Measurements from ENCODE around the gene RINL. TPM values are rescaled to one million over a fixed set of nuclear protein-coding genes. Genes with fewer than 3 reads are reported as not detected.
A peak's percentile ranks its signal among the peaks of the same experiment; 100 is the strongest.

Gene RINL
- total RNA-seq, 1 experiment from 2014 or later: 14.5 TPM

DNA sequence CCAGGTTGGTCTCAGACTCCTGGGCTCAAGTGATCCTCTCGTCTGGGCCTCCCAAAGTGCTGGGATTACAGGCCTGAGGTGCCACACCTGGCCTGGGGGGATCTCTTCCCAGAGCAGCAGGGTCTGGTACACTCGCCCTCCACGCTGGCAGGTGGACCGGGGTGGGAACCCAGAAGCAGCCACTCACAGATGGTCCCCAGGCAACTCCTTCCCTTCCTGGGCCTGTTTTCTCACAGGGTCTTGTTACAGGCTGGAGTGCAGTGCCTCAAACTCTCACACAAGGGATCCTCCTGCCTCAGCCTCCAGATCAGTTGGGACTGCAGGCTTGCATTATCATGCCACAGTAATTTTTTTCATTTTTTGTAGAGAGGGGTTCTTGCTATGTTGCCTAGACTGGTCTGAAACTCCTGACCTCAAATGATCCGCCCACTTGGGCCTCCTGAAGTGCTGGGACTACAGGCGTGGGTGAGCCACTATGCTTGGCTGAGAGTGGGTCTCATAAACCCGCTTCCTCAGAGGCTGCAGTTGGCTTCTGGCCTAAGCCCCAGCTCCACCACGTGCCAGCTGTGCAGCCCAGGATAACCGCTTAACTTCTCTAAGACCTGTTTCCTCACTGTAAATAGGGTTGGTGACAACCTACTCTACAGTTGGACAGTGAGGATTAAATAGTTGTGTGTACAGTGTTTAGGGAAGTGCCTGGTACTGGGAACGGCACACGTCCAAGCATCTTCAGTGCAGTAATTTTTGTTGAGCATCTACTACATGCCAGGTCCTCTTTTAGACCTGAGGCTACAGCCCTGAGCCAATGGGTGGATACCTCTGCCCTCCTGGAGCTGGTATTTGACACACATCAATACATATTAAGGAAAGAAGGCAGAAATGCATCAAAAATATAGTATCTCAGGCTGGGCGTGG lies 34.8 kb upstream of the RINL start (continued):
- TF ChIP-seq, protein P1, sequence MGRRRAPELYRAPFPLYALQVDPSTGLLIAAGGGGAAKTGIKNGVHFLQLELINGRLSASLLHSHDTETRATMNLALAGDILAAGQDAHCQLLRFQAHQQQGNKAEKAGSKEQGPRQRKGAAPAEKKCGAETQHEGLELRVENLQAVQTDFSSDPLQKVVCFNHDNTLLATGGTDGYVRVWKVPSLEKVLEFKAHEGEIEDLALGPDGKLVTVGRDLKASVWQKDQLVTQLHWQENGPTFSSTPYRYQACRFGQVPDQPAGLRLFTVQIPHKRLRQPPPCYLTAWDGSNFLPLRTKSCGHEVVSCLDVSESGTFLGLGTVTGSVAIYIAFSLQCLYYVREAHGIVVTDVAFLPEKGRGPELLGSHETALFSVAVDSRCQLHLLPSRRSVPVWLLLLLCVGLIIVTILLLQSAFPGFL (CRISPR knock-in tag; IDR thresholded peaks at IDR 0.05; ENCODE audit: borderline replicate concordance): no peak
- TF ChIP-seq NR1H2 (CRISPR knock-in tag; IDR thresholded peaks at IDR 0.05) (no peak), NR3C1 (CRISPR knock-in tag; conservative IDR thresholded peaks at IDR 0.05; ENCODE audit: low read depth) (no peak)

DNA sequence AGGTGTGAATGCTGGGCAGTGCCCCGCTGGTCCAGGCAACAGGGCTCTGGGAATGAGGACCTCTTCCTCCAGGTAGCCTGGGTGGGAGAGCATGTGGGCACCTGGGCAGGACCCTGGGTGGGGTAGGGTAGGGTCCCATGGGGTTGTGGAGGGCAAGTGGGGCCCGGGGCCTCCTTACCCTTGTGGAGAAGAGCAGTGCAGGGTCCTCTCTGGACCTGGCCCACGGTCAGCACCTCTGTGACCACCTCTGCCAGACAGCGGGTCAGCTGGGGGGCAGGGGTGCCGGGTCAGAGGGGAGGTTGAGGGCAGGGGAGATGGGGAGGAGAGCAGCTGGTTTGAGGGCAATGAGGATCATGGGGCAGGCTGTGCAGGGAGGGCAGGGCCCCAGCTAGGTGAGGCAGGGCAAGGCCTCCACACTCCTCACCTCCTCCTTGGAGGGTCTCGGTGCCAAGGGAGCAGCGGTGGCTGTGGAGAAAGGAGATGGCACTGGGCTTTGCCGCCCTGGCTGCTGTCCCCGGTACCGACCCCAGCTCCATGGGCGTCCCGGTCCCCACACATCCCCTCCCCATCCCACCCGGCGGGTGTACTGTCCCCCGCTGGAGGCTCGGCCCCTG lies 33.4 kb upstream of the RINL start:
- Mint-ChIP-seq H3K27me3 (ENCODE audit: low read depth) (peaks cover 10% of the 10 kb centered on the region), H3K4me3 (no peak overlapping the region), H3K9me3 (no peaks in the 10 kb centered on the region), H3K36me3 (peaks cover 8% of the 10 kb centered on the region), H3K4me1 (peaks cover 4% of the 10 kb centered on the region; the same call in 1 of the 2 replicates), H3K27ac (no peak overlapping the region)
- ChIA-PET POLR2A (interaction anchor here (0.6 to 1.6 kb wide), 2 partner anchors 12 to 156 kb away, joined by 5 read pairs; partner anchors contain the start of genes NFKBIB and SIRT2), CTCF (interaction anchor here (0.8 to 1.5 kb wide), 6 partner anchors 11 to 509 kb away, joined by 3 to 10 read pairs (median 4); partner anchors contain the start of genes ECH1, FAM98C, MRPS12 and NFKBIB)
- ATAC-seq (peak; percentile 26), DNase-seq (ENCODE audit: low spot score) (no peak)
- TF ChIP-seq GRHL2 (CRISPR knock-in tag; IDR thresholded peaks at IDR 0.05; ENCODE audit: insufficient replicate concordance, severe bottlenecking) (no peak), OVOL2 (CRISPR knock-in tag; IDR thresholded peaks at IDR 0.05; ENCODE audit: borderline replicate concordance) (no peak), ZNF232 (CRISPR knock-in tag; IDR thresholded peaks at IDR 0.05) (no peak), EMX1 (CRISPR knock-in tag; IDR thresholded peaks at IDR 0.05) (no peak), SMAD3 (CRISPR knock-in tag; IDR thresholded peaks at IDR 0.05; ENCODE audit: borderline replicate concordance) (no peak), KAT7 (CRISPR knock-in tag; IDR thresholded peaks at IDR 0.05; ENCODE audit: borderline replicate concordance) (no peak), SOX15 (CRISPR knock-in tag; IDR thresholded peaks at IDR 0.05) (no peak)
- TF ChIP-seq, protein P2, sequence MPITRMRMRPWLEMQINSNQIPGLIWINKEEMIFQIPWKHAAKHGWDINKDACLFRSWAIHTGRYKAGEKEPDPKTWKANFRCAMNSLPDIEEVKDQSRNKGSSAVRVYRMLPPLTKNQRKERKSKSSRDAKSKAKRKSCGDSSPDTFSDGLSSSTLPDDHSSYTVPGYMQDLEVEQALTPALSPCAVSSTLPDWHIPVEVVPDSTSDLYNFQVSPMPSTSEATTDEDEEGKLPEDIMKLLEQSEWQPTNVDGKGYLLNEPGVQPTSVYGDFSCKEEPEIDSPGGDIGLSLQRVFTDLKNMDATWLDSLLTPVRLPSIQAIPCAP (CRISPR knock-in tag; IDR thresholded peaks at IDR 0.05): no peak
- TF ChIP-seq, protein P3, sequence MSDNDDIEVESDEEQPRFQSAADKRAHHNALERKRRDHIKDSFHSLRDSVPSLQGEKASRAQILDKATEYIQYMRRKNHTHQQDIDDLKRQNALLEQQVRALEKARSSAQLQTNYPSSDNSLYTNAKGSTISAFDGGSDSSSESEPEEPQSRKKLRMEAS (CRISPR knock-in tag; IDR thresholded peaks at IDR 0.05): no peak

DNA sequence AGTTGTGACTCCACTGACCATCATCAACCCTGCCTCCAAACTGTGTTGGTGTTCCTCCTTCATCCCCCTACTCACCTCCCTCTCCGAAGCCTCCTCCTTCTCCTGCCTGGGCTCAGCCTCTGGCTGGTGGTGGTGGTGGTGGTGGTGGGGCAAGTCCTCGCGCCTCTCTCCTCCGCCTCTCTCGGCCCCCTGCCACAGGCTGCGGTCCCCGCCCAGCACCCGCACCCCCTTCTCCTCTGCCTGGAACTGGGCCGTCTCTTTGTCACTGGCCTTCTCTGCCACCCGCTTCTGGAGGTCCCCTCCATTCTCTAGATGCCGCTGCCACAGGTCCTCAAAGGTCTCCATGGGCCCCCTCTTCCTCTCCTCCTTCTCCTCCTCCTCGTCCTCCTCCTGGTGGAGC lies 32.4 kb upstream of the RINL start:
- Mint-ChIP-seq H3K4me3 (no peak overlapping the region), H3K4me1 (peaks cover 4% of the 10 kb centered on the region; the same call in 1 of the 2 replicates), H3K36me3 (peaks cover 8% of the 10 kb centered on the region), H3K27me3 (ENCODE audit: low read depth) (peaks cover 10% of the 10 kb centered on the region), H3K27ac (no peak overlapping the region), H3K9me3 (no peaks in the 10 kb centered on the region)
- DNase-seq (ENCODE audit: low spot score) (no peak), ATAC-seq (no peak)
- ChIA-PET POLR2A (no interaction called here), CTCF (interaction anchor here (2.6 kb wide), 1 partner anchor 20 kb away, joined by 11 read pairs; the partner anchor contains the start of genes MRPS12 and SARS2)
- TF ChIP-seq JUN (CRISPR knock-in tag; IDR thresholded peaks at IDR 0.05) (no peak), CREM (CRISPR knock-in tag; IDR thresholded peaks at IDR 0.05) (no peak), ZNF138 (CRISPR knock-in tag; conservative IDR thresholded peaks at IDR 0.05) (no peak), SP1 (CRISPR knock-in tag; conservative IDR thresholded peaks at IDR 0.05) (no peak), GTF2I (CRISPR knock-in tag; conservative IDR thresholded peaks at IDR 0.05) (no peak), ZNF263 (CRISPR knock-in tag; IDR thresholded peaks at IDR 0.05; ENCODE audit: low read depth) (no peak), ZNF416 (CRISPR knock-in tag; IDR thresholded peaks at IDR 0.05) (no peak)
- TF ChIP-seq, protein P4, sequence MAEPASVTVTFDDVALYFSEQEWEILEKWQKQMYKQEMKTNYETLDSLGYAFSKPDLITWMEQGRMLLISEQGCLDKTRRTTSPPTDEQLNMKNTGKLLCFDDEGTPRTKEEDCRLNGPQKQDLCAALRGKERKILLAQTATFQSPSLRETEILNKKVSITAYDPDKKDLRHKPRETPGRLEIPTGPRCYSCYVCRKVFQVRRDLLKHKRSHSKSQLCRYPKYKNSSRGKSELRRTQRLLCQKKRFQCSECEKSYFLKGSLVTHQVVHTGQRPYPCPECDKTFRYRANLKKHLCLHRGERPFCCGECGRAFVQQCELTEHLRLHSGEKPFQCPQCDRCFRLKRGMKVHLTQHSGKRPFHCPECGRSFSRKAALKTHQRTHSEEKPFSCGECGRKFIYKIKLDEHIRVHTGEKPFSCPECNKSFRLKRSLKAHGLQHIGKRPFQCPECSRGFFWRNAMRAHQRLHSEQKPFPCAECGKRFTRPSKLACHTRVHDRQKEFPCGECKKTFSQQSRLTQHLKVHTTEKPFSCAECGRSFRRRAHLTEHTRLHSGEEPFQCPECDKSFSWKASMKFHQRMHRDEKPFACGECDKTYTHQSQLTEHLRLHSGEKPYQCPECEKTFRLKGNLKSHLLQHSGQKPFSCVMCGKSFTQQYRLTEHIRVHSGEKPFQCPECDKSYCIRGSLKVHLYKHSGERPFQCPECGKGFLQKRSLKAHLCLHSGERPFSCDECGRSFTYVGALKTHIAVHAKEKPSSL (CRISPR knock-in tag; conservative IDR thresholded peaks at IDR 0.05): no peak
- TF ChIP-seq, protein P5, sequence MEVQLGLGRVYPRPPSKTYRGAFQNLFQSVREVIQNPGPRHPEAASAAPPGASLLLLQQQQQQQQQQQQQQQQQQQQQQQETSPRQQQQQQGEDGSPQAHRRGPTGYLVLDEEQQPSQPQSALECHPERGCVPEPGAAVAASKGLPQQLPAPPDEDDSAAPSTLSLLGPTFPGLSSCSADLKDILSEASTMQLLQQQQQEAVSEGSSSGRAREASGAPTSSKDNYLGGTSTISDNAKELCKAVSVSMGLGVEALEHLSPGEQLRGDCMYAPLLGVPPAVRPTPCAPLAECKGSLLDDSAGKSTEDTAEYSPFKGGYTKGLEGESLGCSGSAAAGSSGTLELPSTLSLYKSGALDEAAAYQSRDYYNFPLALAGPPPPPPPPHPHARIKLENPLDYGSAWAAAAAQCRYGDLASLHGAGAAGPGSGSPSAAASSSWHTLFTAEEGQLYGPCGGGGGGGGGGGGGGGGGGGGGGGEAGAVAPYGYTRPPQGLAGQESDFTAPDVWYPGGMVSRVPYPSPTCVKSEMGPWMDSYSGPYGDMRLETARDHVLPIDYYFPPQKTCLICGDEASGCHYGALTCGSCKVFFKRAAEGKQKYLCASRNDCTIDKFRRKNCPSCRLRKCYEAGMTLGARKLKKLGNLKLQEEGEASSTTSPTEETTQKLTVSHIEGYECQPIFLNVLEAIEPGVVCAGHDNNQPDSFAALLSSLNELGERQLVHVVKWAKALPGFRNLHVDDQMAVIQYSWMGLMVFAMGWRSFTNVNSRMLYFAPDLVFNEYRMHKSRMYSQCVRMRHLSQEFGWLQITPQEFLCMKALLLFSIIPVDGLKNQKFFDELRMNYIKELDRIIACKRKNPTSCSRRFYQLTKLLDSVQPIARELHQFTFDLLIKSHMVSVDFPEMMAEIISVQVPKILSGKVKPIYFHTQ (CRISPR knock-in tag; IDR thresholded peaks at IDR 0.05): no peak
- TF ChIP-seq, protein P6, sequence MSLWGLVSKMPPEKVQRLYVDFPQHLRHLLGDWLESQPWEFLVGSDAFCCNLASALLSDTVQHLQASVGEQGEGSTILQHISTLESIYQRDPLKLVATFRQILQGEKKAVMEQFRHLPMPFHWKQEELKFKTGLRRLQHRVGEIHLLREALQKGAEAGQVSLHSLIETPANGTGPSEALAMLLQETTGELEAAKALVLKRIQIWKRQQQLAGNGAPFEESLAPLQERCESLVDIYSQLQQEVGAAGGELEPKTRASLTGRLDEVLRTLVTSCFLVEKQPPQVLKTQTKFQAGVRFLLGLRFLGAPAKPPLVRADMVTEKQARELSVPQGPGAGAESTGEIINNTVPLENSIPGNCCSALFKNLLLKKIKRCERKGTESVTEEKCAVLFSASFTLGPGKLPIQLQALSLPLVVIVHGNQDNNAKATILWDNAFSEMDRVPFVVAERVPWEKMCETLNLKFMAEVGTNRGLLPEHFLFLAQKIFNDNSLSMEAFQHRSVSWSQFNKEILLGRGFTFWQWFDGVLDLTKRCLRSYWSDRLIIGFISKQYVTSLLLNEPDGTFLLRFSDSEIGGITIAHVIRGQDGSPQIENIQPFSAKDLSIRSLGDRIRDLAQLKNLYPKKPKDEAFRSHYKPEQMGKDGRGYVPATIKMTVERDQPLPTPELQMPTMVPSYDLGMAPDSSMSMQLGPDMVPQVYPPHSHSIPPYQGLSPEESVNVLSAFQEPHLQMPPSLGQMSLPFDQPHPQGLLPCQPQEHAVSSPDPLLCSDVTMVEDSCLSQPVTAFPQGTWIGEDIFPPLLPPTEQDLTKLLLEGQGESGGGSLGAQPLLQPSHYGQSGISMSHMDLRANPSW (CRISPR knock-in tag; conservative IDR thresholded peaks at IDR 0.05; ENCODE audit: low read depth): no peak

Measured in WTC11 (cell line).